HepG2 (cell line): ENCODE data around the gene MYLK2. TPM values are rescaled to one million over a fixed set of nuclear protein-coding genes. Genes with fewer than 3 reads are reported as not detected.

ENCODE experiments used
- ATAC-seq: fragments of 200-7000 bp; cut with Tn5 transposase; 3 replicates; pipeline ENCODE4 v1.9.1; 2020; ENCODE audit warnings: mild to moderate bottlenecking, moderate library complexity
- BruUV-seq: library from RNA; stranded (reverse); fragments of 400-500 nt; replicated peaks from 2 replicates; lab custom pipeline; 2021; lab: Mats Ljungman, UMichigan
- CTCF ChIA-PET: fragments of 300-600 bp; formaldehyde crosslinking; extraction: SDS; loops from one replicate; lab custom pipeline; 2021; ENCODE audit warnings: low total read pairs, inconsistent platforms, low intra/inter-chr PET ratio; lab: Yijun Ruan, JAX
- POLR2A ChIA-PET: fragments of 350-600 bp; sonication (Branson Sonifier 250); formaldehyde crosslinking; loops from one replicate; lab custom pipeline; 2020; ENCODE audit warnings: antibody characterized with exemption, inconsistent platforms; lab: Yijun Ruan, JAX
- DNase-seq: peaks from one replicate; pipeline ENCODE4 v3.0.0-alpha.2; 2015; ENCODE audit warnings: low spot score
- FAIRE-seq: peaks from 3 replicates; lab custom pipeline; 2011; peaks lifted over from hg19 to GRCh38; lab: Jason Lieb, UNC
- H2AFZ ChIP-seq: one replicate; pipeline ENCODE4 v1.6.1; 2011; ENCODE audit warnings: low read length, inconsistent platforms
- H3K27ac ChIP-seq: fragments of 300-600 bp; 3 replicates; pipeline ENCODE4 v1.8.0; 2011; ENCODE audit warnings: mixed run types, mild to moderate bottlenecking, mixed read lengths, low read length, inconsistent platforms; ENCODE audit not compliant: insufficient read depth; ENCODE audit errors: extremely low read length
- H3K27me3 ChIP-seq, 2 experiments: fragments of 200-600 bp in 1 of 2; 2 replicates in 1 of 2; 3 replicates in 1 of 2; pipeline versions ENCODE4 v1.6.0 to v1.8.0; 2011; ENCODE audit warnings: low read length in 2 of 2, mild to moderate bottlenecking in 2 of 2, moderate library complexity in 2 of 2, inconsistent platforms in 1 of 2; ENCODE audit not compliant: insufficient read depth in 2 of 2, control insufficient read depth in 1 of 2
- H3K36me3 ChIP-seq, 2 experiments: fragments of 200-600 bp in 1 of 2; replicated peaks in 1 of 2; 2 replicates in 1 of 2; 3 replicates in 1 of 2; pipeline versions ENCODE4 v1.5.1 to v1.8.0; 2011; ENCODE audit warnings: low read length in 2 of 2, inconsistent platforms in 1 of 2; ENCODE audit not compliant: insufficient read depth in 2 of 2, control insufficient read depth in 1 of 2
- H3K4me1 ChIP-seq: 2 replicates; pipeline ENCODE4 v1.5.1; 2012; ENCODE audit warnings: low read length, inconsistent platforms; ENCODE audit not compliant: insufficient read depth
- H3K4me2 ChIP-seq: 2 replicates; pipeline ENCODE4 v1.6.0; 2011; ENCODE audit warnings: low read depth, low read length, inconsistent platforms
- H3K4me3 ChIP-seq, 3 experiments: fragments of 200-600 bp in 1 of 3; sonication (generic), shearing (Covaris generic) in 1 of 3; replicated peaks in 1 of 3; 2 replicates each; pipeline ENCODE4 v1.5.1; 2011 to 2016; ENCODE audit warnings: low read length in 3 of 3, inconsistent platforms in 2 of 3, low read depth in 2 of 3, mild to moderate bottlenecking in 2 of 3, control low read depth in 1 of 3, mixed read lengths in 1 of 3; ENCODE audit not compliant: insufficient read depth in 1 of 3
- H3K79me2 ChIP-seq: one replicate; pipeline ENCODE4 v1.6.1; 2011; ENCODE audit warnings: low read length, inconsistent platforms; ENCODE audit not compliant: insufficient read depth
- H3K9ac ChIP-seq: 2 replicates; pipeline ENCODE4 v1.6.0; 2011; ENCODE audit warnings: mild to moderate bottlenecking, low read depth, low read length, inconsistent platforms; ENCODE audit not compliant: insufficient read depth
- H3K9me3 ChIP-seq: 2 replicates; pipeline ENCODE4 v1.5.1; 2012; ENCODE audit warnings: mild to moderate bottlenecking, low read length
- H4K20me1 ChIP-seq: 2 replicates; pipeline ENCODE4 v1.6.0; 2011; ENCODE audit warnings: inconsistent platforms, mild to moderate bottlenecking, low read length, moderate library complexity; ENCODE audit not compliant: insufficient read depth
- HNRNPK ChIP-seq: fragments of 200-400 bp; formaldehyde crosslinking; IDR thresholded peaks from 2 replicates; pipeline ENCODE4 v1.6.1; 2018; ENCODE audit warnings: low read length, low read depth, moderate library complexity, mild to moderate bottlenecking; ENCODE audit not compliant: poor library complexity, severe bottlenecking
- WGBS: methylation state at CpG from one replicate; pipeline ENCODE4 v1.1.6; 2017; ENCODE audit warnings: low lambda C conversion rate; 5-methylcytosine and 5-hydroxymethylcytosine counted together
- in situ Hi-C: cut with HindIII; loops from 2 replicates; pipeline ENCODE4 v1.10.0; 2017; ENCODE audit warnings: low pct_unique_long_range_greater_than_20kb; ENCODE audit not compliant: extremely low pct_ligation_motif_present
- intact Hi-C: fragments of 100-400 bp; cut with micrococcal nuclease; formaldehyde crosslinking; loops from one replicate; pipeline ENCODE4 v1.10.0; 2022; ENCODE audit not compliant: unreplicated experiment
- polyA plus RNA-seq, 8 experiments: library from polyadenylated mRNA; depleted of rRNA in 3 of 8; stranded (reverse) in 7 of 8; unstranded in 1 of 8; fragments of >200 nt; fragmentation: Illumina TruSeq in 4 of 8; extraction: Trizol in 4 of 8; gene quantifications; 2 replicates each; pipeline versions ENCODE4 v1.2.1 to v1.2.3, GENCODE V29; 2011 to 2016; ENCODE audit warnings: low read depth in 4 of 8, missing spikeins in 1 of 8, mixed read lengths in 1 of 8; ENCODE audit not compliant: insufficient read depth in 1 of 8
- total RNA-seq, 5 experiments: library from RNA; depleted of rRNA; stranded (reverse); fragments of >200 nt; fragmentation: Illumina TruSeq; extraction: Trizol; gene quantifications; 2 replicates each; pipeline ENCODE4 v1.2.3, GENCODE V29; 2016; ENCODE audit warnings: low read depth in 1 of 5
- TF ChIP-seq, protein P1 (sequence below): fragments of 450-650 bp; IDR thresholded peaks from 2 replicates; pipeline ENCODE4 v1.6.1; 2017
- TF ChIP-seq, protein P2 (sequence below): sonication (generic); formaldehyde crosslinking; IDR thresholded peaks from 2 replicates; pipeline ENCODE4 v1.4.0; 2020; ENCODE audit warnings: mild to moderate bottlenecking, missing genetic modification reagents, borderline replicate concordance
- TF ChIP-seq, protein P3 (sequence below): sonication (generic); formaldehyde crosslinking; IDR thresholded peaks from 2 replicates; pipeline ENCODE4 v1.4.0; 2020; ENCODE audit warnings: missing genetic modification reagents
- TF ChIP-seq, protein P4 (sequence below): sonication (generic); formaldehyde crosslinking; IDR thresholded peaks from 2 replicates; pipeline ENCODE4 v1.5.1; 2020; ENCODE audit warnings: missing genetic modification reagents, mild to moderate bottlenecking, borderline replicate concordance

The MYLK2 gene
- total and polyA plus RNA-seq, 2 of the 13 experiments (the other 11 are each of a cell fraction or from before 2014, with no cell fraction given) = 0.27 TPM; not detected in 1

DNA sequence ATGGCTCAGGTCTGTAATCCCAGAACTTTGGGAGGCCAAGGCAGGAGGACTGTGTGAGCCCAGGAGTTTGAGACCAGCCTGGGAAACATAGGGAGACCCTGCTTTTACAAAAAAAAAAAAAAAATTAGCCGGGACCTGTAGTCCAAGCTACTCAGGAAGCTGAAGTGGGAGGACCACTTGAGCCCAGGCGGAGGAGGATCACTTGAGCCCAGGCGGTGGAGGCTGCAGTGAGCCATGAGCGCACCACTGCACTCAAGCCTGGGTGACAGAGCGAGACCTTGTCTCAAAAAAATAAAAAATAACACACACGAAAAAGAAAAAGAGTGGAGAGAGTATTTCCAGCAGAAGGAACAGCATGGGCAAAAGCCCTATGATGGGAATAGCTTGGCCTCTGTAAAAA lies 53.2 kb downstream of the MYLK2 start (continued):
- TF ChIP-seq, protein P1, sequence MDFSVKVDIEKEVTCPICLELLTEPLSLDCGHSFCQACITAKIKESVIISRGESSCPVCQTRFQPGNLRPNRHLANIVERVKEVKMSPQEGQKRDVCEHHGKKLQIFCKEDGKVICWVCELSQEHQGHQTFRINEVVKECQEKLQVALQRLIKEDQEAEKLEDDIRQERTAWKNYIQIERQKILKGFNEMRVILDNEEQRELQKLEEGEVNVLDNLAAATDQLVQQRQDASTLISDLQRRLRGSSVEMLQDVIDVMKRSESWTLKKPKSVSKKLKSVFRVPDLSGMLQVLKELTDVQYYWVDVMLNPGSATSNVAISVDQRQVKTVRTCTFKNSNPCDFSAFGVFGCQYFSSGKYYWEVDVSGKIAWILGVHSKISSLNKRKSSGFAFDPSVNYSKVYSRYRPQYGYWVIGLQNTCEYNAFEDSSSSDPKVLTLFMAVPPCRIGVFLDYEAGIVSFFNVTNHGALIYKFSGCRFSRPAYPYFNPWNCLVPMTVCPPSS = no peak
- TF ChIP-seq, protein P2, sequence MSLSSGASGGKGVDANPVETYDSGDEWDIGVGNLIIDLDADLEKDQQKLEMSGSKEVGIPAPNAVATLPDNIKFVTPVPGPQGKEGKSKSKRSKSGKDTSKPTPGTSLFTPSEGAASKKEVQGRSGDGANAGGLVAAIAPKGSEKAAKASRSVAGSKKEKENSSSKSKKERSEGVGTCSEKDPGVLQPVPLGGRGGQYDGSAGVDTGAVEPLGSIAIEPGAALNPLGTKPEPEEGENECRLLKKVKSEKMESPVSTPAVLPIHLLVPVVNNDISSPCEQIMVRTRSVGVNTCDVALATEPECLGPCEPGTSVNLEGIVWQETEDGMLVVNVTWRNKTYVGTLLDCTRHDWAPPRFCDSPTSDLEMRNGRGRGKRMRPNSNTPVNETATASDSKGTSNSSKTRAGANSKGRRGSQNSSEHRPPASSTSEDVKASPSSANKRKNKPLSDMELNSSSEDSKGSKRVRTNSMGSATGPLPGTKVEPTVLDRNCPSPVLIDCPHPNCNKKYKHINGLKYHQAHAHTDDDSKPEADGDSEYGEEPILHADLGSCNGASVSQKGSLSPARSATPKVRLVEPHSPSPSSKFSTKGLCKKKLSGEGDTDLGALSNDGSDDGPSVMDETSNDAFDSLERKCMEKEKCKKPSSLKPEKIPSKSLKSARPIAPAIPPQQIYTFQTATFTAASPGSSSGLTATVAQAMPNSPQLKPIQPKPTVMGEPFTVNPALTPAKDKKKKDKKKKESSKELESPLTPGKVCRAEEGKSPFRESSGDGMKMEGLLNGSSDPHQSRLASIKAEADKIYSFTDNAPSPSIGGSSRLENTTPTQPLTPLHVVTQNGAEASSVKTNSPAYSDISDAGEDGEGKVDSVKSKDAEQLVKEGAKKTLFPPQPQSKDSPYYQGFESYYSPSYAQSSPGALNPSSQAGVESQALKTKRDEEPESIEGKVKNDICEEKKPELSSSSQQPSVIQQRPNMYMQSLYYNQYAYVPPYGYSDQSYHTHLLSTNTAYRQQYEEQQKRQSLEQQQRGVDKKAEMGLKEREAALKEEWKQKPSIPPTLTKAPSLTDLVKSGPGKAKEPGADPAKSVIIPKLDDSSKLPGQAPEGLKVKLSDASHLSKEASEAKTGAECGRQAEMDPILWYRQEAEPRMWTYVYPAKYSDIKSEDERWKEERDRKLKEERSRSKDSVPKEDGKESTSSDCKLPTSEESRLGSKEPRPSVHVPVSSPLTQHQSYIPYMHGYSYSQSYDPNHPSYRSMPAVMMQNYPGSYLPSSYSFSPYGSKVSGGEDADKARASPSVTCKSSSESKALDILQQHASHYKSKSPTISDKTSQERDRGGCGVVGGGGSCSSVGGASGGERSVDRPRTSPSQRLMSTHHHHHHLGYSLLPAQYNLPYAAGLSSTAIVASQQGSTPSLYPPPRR = no peak
- TF ChIP-seq, protein P3, sequence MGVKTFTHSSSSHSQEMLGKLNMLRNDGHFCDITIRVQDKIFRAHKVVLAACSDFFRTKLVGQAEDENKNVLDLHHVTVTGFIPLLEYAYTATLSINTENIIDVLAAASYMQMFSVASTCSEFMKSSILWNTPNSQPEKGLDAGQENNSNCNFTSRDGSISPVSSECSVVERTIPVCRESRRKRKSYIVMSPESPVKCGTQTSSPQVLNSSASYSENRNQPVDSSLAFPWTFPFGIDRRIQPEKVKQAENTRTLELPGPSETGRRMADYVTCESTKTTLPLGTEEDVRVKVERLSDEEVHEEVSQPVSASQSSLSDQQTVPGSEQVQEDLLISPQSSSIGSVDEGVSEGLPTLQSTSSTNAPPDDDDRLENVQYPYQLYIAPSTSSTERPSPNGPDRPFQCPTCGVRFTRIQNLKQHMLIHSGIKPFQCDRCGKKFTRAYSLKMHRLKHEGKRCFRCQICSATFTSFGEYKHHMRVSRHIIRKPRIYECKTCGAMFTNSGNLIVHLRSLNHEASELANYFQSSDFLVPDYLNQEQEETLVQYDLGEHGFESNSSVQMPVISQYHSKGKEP (CRISPR knock-in tag) = no peak
- TF ChIP-seq, all 625 proteins: peak for 0

DNA sequence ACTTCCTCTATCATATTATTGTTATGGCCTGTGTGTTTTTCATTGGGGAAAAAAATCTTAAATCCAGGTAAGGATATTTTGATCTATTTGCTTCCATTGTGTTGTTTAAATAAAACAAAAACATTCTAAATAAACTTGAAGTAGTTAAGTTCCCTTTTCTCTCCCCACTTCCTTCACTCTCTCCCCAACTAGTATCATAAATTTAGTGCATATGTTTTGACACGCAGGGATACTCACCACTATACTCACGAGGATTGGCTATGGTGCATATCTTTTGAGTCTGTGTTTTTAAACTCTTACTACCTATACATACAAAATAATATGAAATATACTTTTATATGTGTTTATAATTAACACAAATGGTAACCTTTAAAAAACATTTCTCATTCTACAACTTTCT lies 56.5 kb downstream of the MYLK2 start:
- Histone ChIP-seq H3K27me3 (peaks cover 4 to 24% of the 10 kb centered on the region in 2 experiments; a peak in 3 of 5 replicates), H3K36me3 (no peaks in the 10 kb centered on the region), H3K79me2 (no peaks in the 10 kb centered on the region), H3K9me3 (no peaks in the 10 kb centered on the region), H3K4me3 (no peak overlapping the region), H4K20me1 (no peaks in the 10 kb centered on the region), H3K4me2 (no peak overlapping the region), H3K9ac (no peak overlapping the region), H3K27ac (no peak overlapping the region), H2AFZ (no peak overlapping the region), H3K4me1 (peaks cover 20% of the 10 kb centered on the region)
- no peak for DNase-seq
- FAIRE-seq = no peak
- POLR2A ChIA-PET = no interaction called here
- TF ChIP-seq, protein P4, sequence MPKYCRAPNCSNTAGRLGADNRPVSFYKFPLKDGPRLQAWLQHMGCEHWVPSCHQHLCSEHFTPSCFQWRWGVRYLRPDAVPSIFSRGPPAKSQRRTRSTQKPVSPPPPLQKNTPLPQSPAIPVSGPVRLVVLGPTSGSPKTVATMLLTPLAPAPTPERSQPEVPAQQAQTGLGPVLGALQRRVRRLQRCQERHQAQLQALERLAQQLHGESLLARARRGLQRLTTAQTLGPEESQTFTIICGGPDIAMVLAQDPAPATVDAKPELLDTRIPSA (CRISPR knock-in tag) = no peak
- peak; percentile 17 for TF ChIP-seq HNRNPK
- 44% methylated on average over 2 of the region's 2 CpGs for WGBS
- no TSS peak for BruUV-seq
- no peak for ATAC-seq
- CTCF ChIA-PET = no interaction called here
- intact Hi-C loops = no loop called here
- in situ Hi-C loops = no loop called here
